PC-9 (cell line): Measurements from ENCODE around the gene HOXB3. TPM values are rescaled to one million over a fixed set of nuclear protein-coding genes. Genes with fewer than 3 reads are reported as not detected.

Experiments
- BruUV-seq: library from RNA; stranded (reverse); fragments of 400-500 nt; replicated peaks from 2 replicates; lab custom pipeline; 2021; lab: Mats Ljungman, UMichigan
- CTCF ChIA-PET: fragments of 300-600 bp; sonication (Branson Sonifier 250); formaldehyde crosslinking; loops from one replicate; lab custom pipeline; 2022; ENCODE audit warnings: antibody characterized with exemption; lab: Charles Lee
- POLR2A ChIA-PET: fragments of 300-600 bp; sonication (Branson Sonifier 250); formaldehyde crosslinking; loops from one replicate; lab custom pipeline; 2022; ENCODE audit warnings: antibody characterized with exemption; ENCODE audit not compliant: unreplicated experiment; lab: Charles Lee
- DNase-seq, 2 experiments: peaks; one replicate each; pipeline versions ENCODE4 v3.0.0 to v3.0.0-alpha.2; 2015 to 2022; ENCODE audit warnings: mixed read lengths in 1 of 2
- H2AFZ ChIP-seq: fragments of 200-600 bp; sonication (generic); 2 replicates; pipeline ENCODE4 v1.8.1; 2017; ENCODE audit warnings: antibody characterized with exemption
- H3F3A ChIP-seq: fragments of 200-600 bp; sonication (generic); 2 replicates; pipeline ENCODE4 v1.8.1; 2017; ENCODE audit warnings: antibody characterized with exemption, mild to moderate bottlenecking, low read depth; ENCODE audit not compliant: insufficient read depth
- H3K27ac ChIP-seq: fragments of 200-600 bp; sonication (generic); 2 replicates; pipeline ENCODE4 v1.6.1; 2016; ENCODE audit warnings: mixed run types
- H3K27me3 ChIP-seq: fragments of 200-600 bp; sonication (generic); 2 replicates; pipeline ENCODE4 v1.6.1; 2016; ENCODE audit warnings: low read depth, mixed run types; ENCODE audit not compliant: insufficient read depth
- H3K36me3 ChIP-seq: fragments of 200-600 bp; sonication (generic); 2 replicates; pipeline ENCODE4 v1.6.1; 2016; ENCODE audit warnings: low read depth, mixed run types
- H3K4me1 ChIP-seq: fragments of 200-600 bp; sonication (generic); replicated peaks from 2 replicates; pipeline ENCODE4 v1.6.1; 2016; ENCODE audit warnings: mixed run types; ENCODE audit not compliant: insufficient read depth
- H3K4me2 ChIP-seq: fragments of 200-600 bp; sonication (generic); 2 replicates; pipeline ENCODE4 v1.6.1; 2017; ENCODE audit warnings: mixed run types
- H3K4me3 ChIP-seq: fragments of 200-600 bp; sonication (generic); 2 replicates; pipeline ENCODE4 v1.6.1; 2016; ENCODE audit warnings: mixed run types
- H3K79me2 ChIP-seq: fragments of 200-600 bp; sonication (generic); 2 replicates; pipeline ENCODE4 v1.6.1; 2017; ENCODE audit warnings: low read depth, mixed run types
- H3K9me2 ChIP-seq: fragments of 200-600 bp; sonication (generic); 2 replicates; pipeline ENCODE4 v1.8.1; 2017; ENCODE audit warnings: mild to moderate bottlenecking; ENCODE audit not compliant: insufficient read depth
- H3K9me3 ChIP-seq: fragments of 200-600 bp; sonication (generic); 2 replicates; pipeline ENCODE4 v1.8.1; 2016; ENCODE audit warnings: low read depth; ENCODE audit not compliant: insufficient read depth
- H4K20me1 ChIP-seq: fragments of 200-600 bp; sonication (generic); 2 replicates; pipeline ENCODE4 v1.8.1; 2017; ENCODE audit not compliant: insufficient read depth
- CTCF ChIP-seq: fragments of 200-600 bp; sonication (generic); conservative IDR thresholded peaks from 2 replicates; pipeline ENCODE4 v1.6.1; 2017; ENCODE audit warnings: mixed run types, antibody characterized with exemption, mild to moderate bottlenecking, moderate library complexity
- EZH2 ChIP-seq: fragments of 200-600 bp; sonication (generic); IDR thresholded peaks from 2 replicates; pipeline ENCODE4 v1.8.0; 2017; ENCODE audit warnings: antibody characterized with exemption, low read depth
- intact Hi-C: fragments of 100-400 bp; cut with micrococcal nuclease; formaldehyde crosslinking; loops from one replicate; pipeline ENCODE4 v1.10.0; 2022; ENCODE audit not compliant: unreplicated experiment
- total RNA-seq: library from RNA; stranded (reverse); gene quantifications from 2 replicates; pipeline ENCODE4 v1.2.3, GENCODE V29; 2021

Gene HOXB3
- total RNA-seq, 1 experiment from 2014 or later = 19.1 TPM

DNA sequence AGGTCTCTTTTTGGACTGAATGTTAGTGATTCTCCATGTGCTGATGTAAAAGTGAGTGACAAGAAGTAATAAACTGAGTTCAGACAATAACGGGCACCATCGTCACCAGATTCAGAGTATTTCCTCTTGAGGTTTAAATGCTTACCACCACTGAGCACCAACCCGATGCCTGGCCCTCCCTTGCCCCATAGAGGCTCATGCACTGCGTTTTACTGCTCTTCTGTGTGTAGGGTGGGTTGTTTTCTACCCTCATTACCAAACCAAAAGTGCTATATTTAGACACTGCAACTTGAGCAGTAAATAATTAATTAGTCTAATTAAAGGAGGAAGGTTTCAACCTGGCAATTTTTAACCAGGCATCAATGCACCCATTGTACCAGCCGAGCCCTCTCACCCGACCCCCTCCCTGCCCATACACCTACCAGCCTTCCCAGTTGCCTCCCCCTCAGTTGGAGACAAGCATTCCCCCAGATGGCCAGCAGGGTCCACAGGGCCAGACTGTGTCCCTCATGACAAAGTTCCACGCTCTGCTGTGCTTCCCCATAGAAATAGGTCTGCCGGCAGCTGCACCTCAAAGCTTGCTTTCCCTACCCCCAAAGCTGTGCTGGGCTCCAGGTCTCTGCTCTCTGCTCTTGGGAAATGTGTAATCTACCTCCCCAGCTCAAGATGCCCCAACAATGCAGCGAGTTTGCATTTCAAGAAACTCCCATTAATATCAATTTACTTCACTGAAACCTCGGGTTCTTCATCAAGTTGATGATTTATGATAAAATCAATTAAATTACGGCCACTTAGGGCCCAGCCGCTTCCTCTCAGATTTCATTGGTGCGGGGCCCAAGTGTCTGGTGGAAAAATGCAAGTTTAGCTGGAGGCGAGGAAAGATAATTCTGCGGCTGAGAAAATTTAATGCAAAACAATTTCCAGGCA lies 27.9 kb downstream of the HOXB3 start:
- no peaks in the 10 kb centered on the region for H3K9me2 ChIP-seq
- no peaks in the 10 kb centered on the region for H3K4me1 ChIP-seq
- no peaks in the 10 kb centered on the region for H3K27me3 ChIP-seq
- no peaks in the 10 kb centered on the region for H3K79me2 ChIP-seq
- H3K4me2 ChIP-seq = no peak overlapping the region
- H3K9me3 ChIP-seq = no peaks in the 10 kb centered on the region
- no peak for TF ChIP-seq CTCF
- no peak for TF ChIP-seq EZH2
- no peaks in the 10 kb centered on the region for H4K20me1 ChIP-seq
- H3K36me3 ChIP-seq = no peaks in the 10 kb centered on the region
- H3K27ac ChIP-seq = no peak overlapping the region
- BruUV-seq = no TSS peak
- H3K4me3 ChIP-seq = no peak overlapping the region
- DNase-seq = no peak
- no peaks in the 10 kb centered on the region for H3F3A ChIP-seq
- no peak overlapping the region for H2AFZ ChIP-seq
- ChIA-PET CTCF (no interaction called here), POLR2A (no interaction called here)
- intact Hi-C loops = no loop called here

- CTCF ChIA-PET = interaction anchor here (0.7 kb wide), 1 partner anchor 13 kb away, joined by 3 read pairs; no protein-coding TSS in a partner anchor
- H4K20me1 ChIP-seq = no peaks in the 10 kb centered on the region
- H3K9me3 ChIP-seq = no peaks in the 10 kb centered on the region
- POLR2A ChIA-PET = no interaction called here
- H3K27ac ChIP-seq = no peak overlapping the region
- H2AFZ ChIP-seq = no peak overlapping the region
- intact Hi-C loops = no loop called here
- no peaks in the 10 kb centered on the region for H3K27me3 ChIP-seq
- H3K4me3 ChIP-seq = no peak overlapping the region
- H3K4me2 ChIP-seq = no peak overlapping the region
- DNase-seq = no peak
- H3K36me3 ChIP-seq = no peaks in the 10 kb centered on the region
- no TSS peak for BruUV-seq
- no peaks in the 10 kb centered on the region for H3K4me1 ChIP-seq
- H3K79me2 ChIP-seq = no peaks in the 10 kb centered on the region
- H3F3A ChIP-seq = no peaks in the 10 kb centered on the region
- TF ChIP-seq CTCF = no peak
- TF ChIP-seq EZH2 = no peak
- H3K9me2 ChIP-seq = no peaks in the 10 kb centered on the region
Measured at GRCh38 chr17:48559840-48560817, 29.9 kb downstream of the HOXB3 start.

- Histone ChIP-seq H3F3A (no peaks in the 10 kb centered on the region), H3K27ac (no peak overlapping the region), H3K4me2 (no peak overlapping the region), H3K4me3 (no peak overlapping the region), H3K36me3 (no peaks in the 10 kb centered on the region), H3K27me3 (no peaks in the 10 kb centered on the region), H3K9me3 (no peaks in the 10 kb centered on the region), H3K9me2 (no peaks in the 10 kb centered on the region), H3K4me1 (no peaks in the 10 kb centered on the region), H3K79me2 (no peaks in the 10 kb centered on the region), H2AFZ (no peak overlapping the region), H4K20me1 (no peaks in the 10 kb centered on the region)
- intact Hi-C loops = no loop called here
- no peak for TF ChIP-seq CTCF
- no peak for TF ChIP-seq EZH2
- DNase-seq = no peak
- CTCF ChIA-PET = no interaction called here
- no TSS peak for BruUV-seq
- POLR2A ChIA-PET = no interaction called here
Measured at GRCh38 chr17:48559122-48559839, 30.8 kb downstream of the HOXB3 start.
